Psoas muscle (tissue), 8 donors: ENCODE results near the gene WDR82. TPM values are rescaled to one million over a fixed set of nuclear protein-coding genes. Genes with fewer than 3 reads are reported as not detected.
A peak's percentile ranks its signal among the peaks of the same experiment; 100 is the strongest.

ENCODE experiments used
- ATAC-seq, 4 donors: fragments of 200-7000 bp; cut with Tn5 transposase; one replicate each; pipeline ENCODE4 v1.9.1; 2020; ENCODE audit warnings: moderate library complexity in 3 of 4, mild to moderate bottlenecking in 2 of 4
- DNase-seq, 2 donors: peaks; one replicate each; pipeline ENCODE4 v3.0.0-alpha.2; 2020
- H3K27ac ChIP-seq: fragments of 200-600 bp; one replicate; pipeline ENCODE4 v1.8.0; 2022
- H3K27me3 ChIP-seq, 3 donors: fragments of 200-600 bp in 1 of 3; one replicate each; pipeline versions ENCODE4 v1.6.1 to v1.8.0; 2013 to 2022; ENCODE audit warnings: low read length in 2 of 3, mild to moderate bottlenecking in 2 of 3, moderate library complexity in 1 of 3; ENCODE audit not compliant: insufficient read depth in 3 of 3
- H3K36me3 ChIP-seq, 2 donors: fragments of 200-600 bp in 1 of 2; one replicate each; pipeline versions ENCODE4 v1.6.1 to v1.8.0; 2013 to 2022; ENCODE audit warnings: low read depth in 1 of 2, mild to moderate bottlenecking in 1 of 2, moderate library complexity in 1 of 2; ENCODE audit not compliant: insufficient read depth in 1 of 2
- H3K4me1 ChIP-seq: fragments of 200-600 bp; one replicate; pipeline ENCODE4 v1.8.0; 2022
- H3K4me3 ChIP-seq: fragments of 200-600 bp; one replicate; pipeline ENCODE4 v1.8.0; 2022; ENCODE audit warnings: mild to moderate bottlenecking
- H3K9me3 ChIP-seq: fragments of 200-600 bp; one replicate; pipeline ENCODE4 v1.8.0; 2022
- WGBS, 3 donors: extraction: QIAGEN DNeasy Blood & Tissue Kit; methylation state at CpG; one replicate each; pipeline versions ENCODE4 v1.1.6 to v1.1.7; 2013; 5-methylcytosine and 5-hydroxymethylcytosine counted together
- intact Hi-C, 2 donors: fragments of 100-400 bp; cut with DNase I; formaldehyde crosslinking; loops; one replicate each; pipeline versions ENCODE4 v1.11.0 to v1.14.2; 2022
- polyA plus RNA-seq, 3 donors: library from polyadenylated mRNA; stranded (reverse); fragments of 200-250 nt; gene quantifications; one replicate each; pipeline ENCODE4 v1.2.3, GENCODE V29; 2013
- total RNA-seq, 4 donors: library from RNA; stranded (reverse); fragmentation: NEBNext Ultra II Directional in 2 of 4; extraction: Animal tissue kit (Norgen Biotek cat#: 25700) in 2 of 4; gene quantifications; one replicate each; pipeline versions ENCODE4 v1.2.1 to v1.2.4, GENCODE V29; 2021 to 2023
- TF ChIP-seq, protein P1 (sequence below): fragments of 200-600 bp; IDR thresholded peaks from one replicate; pipeline ENCODE4 v1.8.0; 2022; ENCODE audit warnings: antibody characterized with exemption
- donor health status: healthy with polysubstance abuse.
- donor health status: DM: no; HTN: no; CAD: no; lungs with moderate emphysema.
- donor health status: Bipolar disorder and iron deficiency.
- donor health status: healthy.
- donor health status: DM: yes; HTN: yes; CAD: no.
- donor health status: DM: no; HTN: no; CAD: no.
- donor health status: DM: no; HTN: no; CAD: no.
- donor health status: DM: yes; HTN: yes; CAD: no.

WDR82 gene
- total and polyA plus RNA-seq, 7 donors: 46.1 to 96.7 (median 84.0) TPM

DNA sequence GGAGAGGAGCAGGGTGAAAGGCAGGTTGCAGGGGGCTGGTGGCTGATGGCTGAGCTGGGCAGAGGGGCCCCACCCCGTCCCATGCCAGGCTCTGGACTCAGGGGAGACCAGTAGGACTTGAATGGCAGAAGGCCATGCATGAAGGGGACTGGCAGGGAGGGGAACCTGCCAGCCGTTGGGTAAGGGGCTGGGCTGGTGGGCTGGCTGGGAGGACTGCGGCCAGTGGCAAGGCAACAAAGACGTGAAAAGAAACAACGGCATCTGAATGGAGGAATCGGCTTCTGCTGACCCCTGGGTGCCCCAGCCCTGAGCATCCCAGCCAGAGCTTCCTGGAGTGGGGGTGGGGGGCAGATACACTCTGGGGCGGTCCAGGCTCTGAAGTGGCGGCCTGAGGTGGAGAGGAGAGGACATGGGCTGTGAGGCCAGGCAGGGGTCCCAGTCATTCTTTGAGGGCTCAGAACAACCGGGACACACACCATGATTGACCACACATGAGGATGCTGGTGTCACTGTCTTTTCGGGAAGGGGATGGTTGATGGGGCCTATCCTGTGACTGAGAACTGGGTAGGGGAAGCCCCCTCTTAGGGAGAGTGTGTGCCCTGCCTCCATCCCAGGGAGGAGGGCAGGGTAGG, 20.9 kb upstream of the WDR82 start:
- Histone ChIP-seq H3K4me3 (no peak overlapping the region), H3K36me3 (peaks cover 0 to 6% of the 10 kb centered on the region in 2 donors), H3K4me1 (no peaks in the 10 kb centered on the region), H3K27ac (no peak overlapping the region), H3K27me3 (no peaks in the 10 kb centered on the region), H3K9me3 (no peaks in the 10 kb centered on the region)
- ATAC-seq (no peak), DNase-seq (no peak)
- 66 to 70% (median 70%) methylated on average over 9 to 10 of the region's 10 CpGs for WGBS, 3 donors
- TF ChIP-seq, protein P1, sequence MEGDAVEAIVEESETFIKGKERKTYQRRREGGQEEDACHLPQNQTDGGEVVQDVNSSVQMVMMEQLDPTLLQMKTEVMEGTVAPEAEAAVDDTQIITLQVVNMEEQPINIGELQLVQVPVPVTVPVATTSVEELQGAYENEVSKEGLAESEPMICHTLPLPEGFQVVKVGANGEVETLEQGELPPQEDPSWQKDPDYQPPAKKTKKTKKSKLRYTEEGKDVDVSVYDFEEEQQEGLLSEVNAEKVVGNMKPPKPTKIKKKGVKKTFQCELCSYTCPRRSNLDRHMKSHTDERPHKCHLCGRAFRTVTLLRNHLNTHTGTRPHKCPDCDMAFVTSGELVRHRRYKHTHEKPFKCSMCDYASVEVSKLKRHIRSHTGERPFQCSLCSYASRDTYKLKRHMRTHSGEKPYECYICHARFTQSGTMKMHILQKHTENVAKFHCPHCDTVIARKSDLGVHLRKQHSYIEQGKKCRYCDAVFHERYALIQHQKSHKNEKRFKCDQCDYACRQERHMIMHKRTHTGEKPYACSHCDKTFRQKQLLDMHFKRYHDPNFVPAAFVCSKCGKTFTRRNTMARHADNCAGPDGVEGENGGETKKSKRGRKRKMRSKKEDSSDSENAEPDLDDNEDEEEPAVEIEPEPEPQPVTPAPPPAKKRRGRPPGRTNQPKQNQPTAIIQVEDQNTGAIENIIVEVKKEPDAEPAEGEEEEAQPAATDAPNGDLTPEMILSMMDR: no peak
- intact Hi-C loops: loop anchor here in 1 of 2 donors (5.0 kb wide), 1 partner anchor 33 kb away; no protein-coding TSS in a partner anchor

DNA sequence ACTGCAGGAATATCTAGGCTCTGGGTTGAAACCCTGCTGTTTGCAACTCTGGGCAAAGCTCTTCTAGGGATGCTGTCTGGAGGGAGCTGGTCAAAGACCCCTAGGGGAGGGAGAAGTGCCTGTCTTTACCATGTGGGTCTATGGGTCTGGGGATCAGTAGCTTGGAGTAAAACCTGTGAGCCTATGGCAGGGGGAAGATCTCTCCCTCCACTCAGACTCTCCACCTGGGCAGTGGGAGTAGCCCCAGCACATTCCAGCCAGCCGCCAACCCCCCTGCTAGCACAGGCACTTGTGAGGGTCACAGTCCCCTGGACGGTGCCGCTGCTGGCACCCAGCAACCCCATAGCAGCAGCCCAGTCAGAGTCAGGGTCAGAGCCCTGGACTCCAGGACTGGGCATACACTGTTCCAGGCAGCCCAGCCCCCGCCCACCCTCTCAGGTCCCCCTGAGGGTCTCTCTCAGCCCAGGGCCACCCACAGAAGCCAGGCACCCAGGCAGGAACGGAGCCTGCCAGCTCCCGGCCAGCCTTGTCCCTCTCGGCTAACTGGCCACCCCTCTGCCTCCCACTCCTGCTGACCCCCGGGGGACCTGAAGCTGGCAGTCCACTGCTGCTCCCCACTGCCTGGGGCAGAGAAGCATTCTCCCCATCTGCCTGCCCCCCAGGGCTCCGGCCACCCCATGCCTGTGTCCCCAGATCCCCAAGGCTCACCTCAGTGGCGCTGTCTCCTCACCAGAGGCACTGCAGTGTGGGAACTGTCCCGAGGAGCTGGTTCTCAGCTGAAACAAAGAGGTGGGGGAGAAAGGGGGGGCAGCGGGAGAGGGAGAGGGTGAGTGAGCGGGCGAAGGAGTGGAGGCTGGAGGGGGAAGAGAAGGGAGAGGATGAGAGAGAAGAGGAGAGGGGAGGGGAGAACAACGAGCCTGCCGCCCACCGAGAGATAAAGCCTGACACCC, 20.0 kb upstream of the WDR82 start:
- H3K4me1 ChIP-seq: no peaks in the 10 kb centered on the region
- H3K4me3 ChIP-seq: no peak overlapping the region
- no peaks in the 10 kb centered on the region for H3K27me3 ChIP-seq
- ATAC-seq: no peak
- WGBS, 3 donors: 50 to 56% (median 53%) methylated on average over 16 to 17 of the region's 17 CpGs
- no peaks in the 10 kb centered on the region for H3K9me3 ChIP-seq
- no peak overlapping the region for H3K27ac ChIP-seq
- peaks cover 0 to 7% of the 10 kb centered on the region in 2 donors for H3K36me3 ChIP-seq
- TF ChIP-seq, protein P1: no peak
- intact Hi-C loops: loop anchor here in 1 of 2 donors (5.0 kb wide), 1 partner anchor 34 kb away; no protein-coding TSS in a partner anchor
- no peak for DNase-seq

DNA sequence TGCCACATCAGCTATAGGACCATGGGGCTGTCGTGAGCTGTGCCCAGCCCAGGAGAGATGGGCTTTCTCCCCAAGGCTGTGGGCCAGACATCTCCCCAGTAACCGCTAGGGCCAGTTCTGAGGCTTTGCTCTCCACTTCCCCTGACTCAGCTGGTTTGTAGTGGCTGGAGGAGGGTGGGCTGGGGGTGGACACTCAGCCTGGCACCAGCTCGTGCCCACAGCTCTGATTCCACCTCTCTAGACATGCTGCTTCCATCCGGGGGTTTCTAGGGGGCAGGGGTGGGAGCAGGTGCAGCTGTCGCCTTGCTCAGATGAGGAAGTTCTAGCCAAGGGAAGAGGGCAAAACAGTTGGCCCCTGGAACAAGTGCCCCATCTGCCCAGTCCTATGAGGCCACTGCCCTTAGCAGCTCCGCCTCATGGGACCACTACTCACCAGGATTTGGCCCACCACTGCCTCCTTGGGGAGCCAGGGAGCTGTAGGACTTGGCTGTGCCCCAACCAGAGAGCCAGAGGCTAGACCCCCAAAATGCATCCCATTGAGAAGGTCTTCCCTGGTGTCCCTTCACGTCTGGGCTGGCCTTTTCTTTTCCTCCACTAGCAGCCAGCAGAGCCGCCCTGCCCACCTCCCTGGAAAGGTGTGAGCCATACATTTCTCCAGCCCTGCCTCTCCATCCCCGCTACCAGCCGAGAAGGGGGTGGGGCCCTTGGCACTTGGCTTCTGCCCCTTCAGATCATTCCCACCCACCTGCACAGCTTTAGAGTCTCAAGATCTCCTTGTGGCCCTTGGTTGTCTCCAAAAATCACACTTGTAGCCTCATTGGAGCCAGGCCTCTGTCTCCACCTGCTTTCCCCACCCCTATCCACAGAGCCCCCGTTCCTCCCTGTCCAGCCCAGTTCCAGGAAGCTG, 19.0 kb upstream of the WDR82 start:
- WGBS, 3 donors: 76 to 78% (median 76%) methylated on average over 11 of the region's 11 CpGs
- Histone ChIP-seq H3K4me3 (no peak overlapping the region), H3K4me1 (no peaks in the 10 kb centered on the region), H3K27ac (no peak overlapping the region), H3K36me3 (peaks cover 0 to 15% of the 10 kb centered on the region in 2 donors), H3K27me3 (no peaks in the 10 kb centered on the region), H3K9me3 (no peaks in the 10 kb centered on the region)
- DNase-seq (no peak), ATAC-seq (no peak)
- TF ChIP-seq, protein P1: no peak
- intact Hi-C loops: loop anchor here in 1 of 2 donors (5.0 kb wide), 1 partner anchor 35 kb away; no protein-coding TSS in a partner anchor

DNA sequence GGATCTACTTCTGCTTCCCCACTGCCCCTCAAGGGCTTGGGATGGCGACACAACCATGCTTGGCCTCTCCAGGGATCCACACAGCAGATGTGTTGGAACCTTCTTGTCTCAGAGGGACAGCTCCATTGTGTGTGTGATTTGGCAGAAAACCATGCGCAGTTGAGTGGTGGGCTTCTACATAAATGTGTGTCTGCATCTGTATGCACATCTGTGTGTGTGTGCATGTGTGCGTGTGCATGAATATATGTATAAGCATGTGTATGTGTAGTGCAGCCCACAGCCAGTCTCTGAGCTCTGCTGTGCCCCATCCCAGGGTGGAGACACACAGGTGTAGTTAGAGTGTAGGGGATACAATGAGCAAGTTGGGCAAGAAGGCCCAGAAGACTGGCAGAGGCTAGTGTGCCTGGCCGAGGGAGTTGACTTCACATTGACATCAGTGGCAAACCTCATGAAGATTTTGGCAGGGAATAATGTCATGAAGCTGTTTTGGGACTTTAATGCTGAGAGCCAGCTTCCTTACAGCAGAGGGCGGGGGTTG, 17.3 kb upstream of the WDR82 start:
- Histone ChIP-seq H3K36me3 (peaks cover 0 to 32% of the 10 kb centered on the region in 2 donors), H3K27ac (no peak overlapping the region), H3K9me3 (no peaks in the 10 kb centered on the region), H3K4me1 (no peaks in the 10 kb centered on the region), H3K4me3 (no peak overlapping the region), H3K27me3 (no peaks in the 10 kb centered on the region)
- WGBS, 3 donors: 82 to 87% (median 84%) methylated on average over 5 of the region's 5 CpGs
- intact Hi-C loops: loop anchor here in 1 of 2 donors (5.0 kb wide), 1 partner anchor 37 kb away; no protein-coding TSS in a partner anchor
- DNase-seq (peak in 1 of 2 donors; percentile 4), ATAC-seq (no peak)
- TF ChIP-seq, protein P1: no peak
